OCI-LY1 (cell line): ENCODE data around the gene RALGDS.
"Not testable (repeated sequence)": the region's sequence is repeated elsewhere in the genome, so short reads cannot be mapped to it uniquely, and the experiment has no call there.

Experiments used
- H2AFZ ChIP-seq: fragments of 200-600 bp; sonication (generic), shearing (Covaris generic); 2 replicates; pipeline ENCODE4 v1.6.0; 2014; ENCODE audit warnings: antibody characterized with exemption, mild to moderate bottlenecking, low read length
- H3F3A ChIP-seq: fragments of 200-600 bp; sonication (generic), shearing (Covaris generic); 2 replicates; pipeline ENCODE4 v1.6.0; 2014; ENCODE audit warnings: mild to moderate bottlenecking, antibody characterized with exemption, low read length, moderate library complexity; ENCODE audit not compliant: insufficient read depth
- H3K27ac ChIP-seq: fragments of 200-600 bp; sonication (generic); 2 replicates; pipeline ENCODE4 v1.5.1; 2014; ENCODE audit warnings: low read length, mixed run types, mild to moderate bottlenecking, low read depth; ENCODE audit not compliant: poor library complexity, severe bottlenecking
- H3K27me3 ChIP-seq: fragments of 200-600 bp; sonication (generic); 2 replicates; pipeline ENCODE4 v1.6.0; 2014; ENCODE audit warnings: antibody characterized with exemption, mild to moderate bottlenecking, low read length, moderate library complexity; ENCODE audit not compliant: insufficient read depth
- H3K36me3 ChIP-seq: fragments of 200-600 bp; sonication (generic); 2 replicates; pipeline ENCODE4 v1.6.1; 2014; ENCODE audit warnings: mild to moderate bottlenecking, antibody characterized with exemption, low read length, moderate library complexity, mixed read lengths; ENCODE audit not compliant: insufficient read depth
- H3K4me1 ChIP-seq: fragments of 200-600 bp; sonication (generic); 2 replicates; pipeline ENCODE4 v1.5.1; 2014; ENCODE audit warnings: mild to moderate bottlenecking, low read length, moderate library complexity; ENCODE audit not compliant: insufficient read depth, severe bottlenecking
- H3K4me2 ChIP-seq: fragments of 200-600 bp; sonication (generic), shearing (Covaris generic); 2 replicates; pipeline ENCODE4 v1.6.1; 2014; ENCODE audit warnings: low read length
- H3K4me3 ChIP-seq: fragments of 200-600 bp; sonication (generic); 2 replicates; pipeline ENCODE4 v1.5.1; 2014; ENCODE audit warnings: low read length, low read depth, mild to moderate bottlenecking, mixed read lengths; ENCODE audit not compliant: poor library complexity, severe bottlenecking
- H3K79me2 ChIP-seq: fragments of 200-600 bp; shearing (Covaris generic); 2 replicates; pipeline ENCODE4 v1.6.1; 2016; ENCODE audit warnings: mixed run types, low read length, mixed read lengths; ENCODE audit not compliant: insufficient read depth
- H3K9ac ChIP-seq: fragments of 200-600 bp; sonication (generic), shearing (Covaris generic); 2 replicates; pipeline ENCODE4 v1.6.1; 2014; ENCODE audit warnings: mild to moderate bottlenecking, low read length, mixed read lengths
- H3K9me2 ChIP-seq: fragments of 200-600 bp; sonication (generic), shearing (Covaris generic); 2 replicates; pipeline ENCODE4 v1.6.1; 2014; ENCODE audit warnings: low read depth, mild to moderate bottlenecking, low read length, mixed read lengths
- H3K9me3 ChIP-seq: fragments of 200-600 bp; shearing (Covaris generic); 2 replicates; pipeline ENCODE4 v1.6.1; 2014; ENCODE audit warnings: low read length, mixed read lengths
- H4K20me1 ChIP-seq: fragments of 200-600 bp; sonication (generic), shearing (Covaris generic); 2 replicates; pipeline ENCODE4 v1.6.0; 2016; ENCODE audit warnings: mild to moderate bottlenecking, low read length; ENCODE audit not compliant: insufficient read depth
- EZH2 ChIP-seq: fragments of 200-600 bp; sonication (generic), shearing (Covaris generic); IDR thresholded peaks from 2 replicates; pipeline ENCODE4 v1.8.0; 2017; ENCODE audit warnings: borderline replicate concordance, mixed run types, mild to moderate bottlenecking, antibody characterized with exemption, low read length, moderate library complexity, mixed read lengths
- TF ChIP-seq, protein P1 (sequence below): fragments of 200-600 bp; sonication (generic), shearing (Covaris generic); IDR thresholded peaks from 2 replicates; pipeline ENCODE4 v1.5.1; 2017; ENCODE audit warnings: mild to moderate bottlenecking, antibody characterized with exemption, low read length, moderate library complexity, mixed read lengths

Gene RALGDS

GRCh38 chr9:133074111-133074651, 46.9 kb downstream of the RALGDS start:
- H3K9me2 ChIP-seq: no peaks in the 10 kb centered on the region
- H3K79me2 ChIP-seq: no peaks in the 10 kb centered on the region
- no peaks in the 10 kb centered on the region for H3K36me3 ChIP-seq
- no peaks in the 10 kb centered on the region for H3K9me3 ChIP-seq
- H3F3A ChIP-seq: no peaks in the 10 kb centered on the region
- H4K20me1 ChIP-seq: no peaks in the 10 kb centered on the region
- no peak overlapping the region for H3K4me3 ChIP-seq
- H3K9ac ChIP-seq: no peak overlapping the region
- no peak overlapping the region for H2AFZ ChIP-seq
- no peaks in the 10 kb centered on the region for H3K27me3 ChIP-seq
- H3K27ac ChIP-seq: no peak overlapping the region
- no peak overlapping the region for H3K4me2 ChIP-seq
- TF ChIP-seq, protein P1, sequence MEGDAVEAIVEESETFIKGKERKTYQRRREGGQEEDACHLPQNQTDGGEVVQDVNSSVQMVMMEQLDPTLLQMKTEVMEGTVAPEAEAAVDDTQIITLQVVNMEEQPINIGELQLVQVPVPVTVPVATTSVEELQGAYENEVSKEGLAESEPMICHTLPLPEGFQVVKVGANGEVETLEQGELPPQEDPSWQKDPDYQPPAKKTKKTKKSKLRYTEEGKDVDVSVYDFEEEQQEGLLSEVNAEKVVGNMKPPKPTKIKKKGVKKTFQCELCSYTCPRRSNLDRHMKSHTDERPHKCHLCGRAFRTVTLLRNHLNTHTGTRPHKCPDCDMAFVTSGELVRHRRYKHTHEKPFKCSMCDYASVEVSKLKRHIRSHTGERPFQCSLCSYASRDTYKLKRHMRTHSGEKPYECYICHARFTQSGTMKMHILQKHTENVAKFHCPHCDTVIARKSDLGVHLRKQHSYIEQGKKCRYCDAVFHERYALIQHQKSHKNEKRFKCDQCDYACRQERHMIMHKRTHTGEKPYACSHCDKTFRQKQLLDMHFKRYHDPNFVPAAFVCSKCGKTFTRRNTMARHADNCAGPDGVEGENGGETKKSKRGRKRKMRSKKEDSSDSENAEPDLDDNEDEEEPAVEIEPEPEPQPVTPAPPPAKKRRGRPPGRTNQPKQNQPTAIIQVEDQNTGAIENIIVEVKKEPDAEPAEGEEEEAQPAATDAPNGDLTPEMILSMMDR: no peak
- no peak for TF ChIP-seq EZH2
- no peaks in the 10 kb centered on the region for H3K4me1 ChIP-seq

- Histone ChIP-seq H3F3A (no peaks in the 10 kb centered on the region), H3K9me2 (no peaks in the 10 kb centered on the region), H3K9me3 (no peaks in the 10 kb centered on the region), H4K20me1 (no peaks in the 10 kb centered on the region), H3K27me3 (no peaks in the 10 kb centered on the region), H3K27ac (no peak overlapping the region), H3K4me3 (no peak overlapping the region), H3K4me2 (no peak overlapping the region), H3K9ac (no peak overlapping the region), H3K79me2 (no peaks in the 10 kb centered on the region), H3K4me1 (no peaks in the 10 kb centered on the region), H3K36me3 (no peaks in the 10 kb centered on the region), H2AFZ (no peak overlapping the region)
- TF ChIP-seq, protein P1: no peak
- TF ChIP-seq EZH2: no peak
These were observed 47.7 kb downstream of the RALGDS start for GRCh38 chr9:133073086-133074014.

DNA sequence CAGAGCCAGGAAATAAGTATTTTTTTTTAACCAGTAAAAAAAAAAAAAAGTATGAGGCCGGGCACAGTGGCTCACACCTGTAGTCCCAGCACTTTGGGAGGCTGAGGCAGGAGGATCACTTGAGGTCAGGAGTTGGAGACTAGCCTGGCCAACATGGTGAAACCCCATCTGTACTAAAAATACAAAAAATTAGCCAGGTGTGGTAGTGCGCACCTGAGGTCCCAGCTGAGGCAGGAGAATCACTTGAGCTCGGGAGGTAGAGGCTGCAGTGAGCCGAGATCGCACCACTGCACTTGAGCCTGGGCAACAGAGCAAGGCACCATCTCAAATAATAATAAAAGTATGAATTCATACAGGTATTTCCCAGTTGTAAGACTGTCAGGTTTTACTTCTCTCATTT, 48.8 kb downstream of the RALGDS start:
- H2AFZ ChIP-seq, H3K27ac ChIP-seq, H3K9ac ChIP-seq, H3K36me3 ChIP-seq, H3K27me3 ChIP-seq, H3K79me2 ChIP-seq, H4K20me1 ChIP-seq, H3K4me3 ChIP-seq, H3K4me1 ChIP-seq, H3F3A ChIP-seq, H3K9me2 ChIP-seq, H3K9me3 ChIP-seq, H3K4me2 ChIP-seq: not testable (repeated sequence)
